SKM-1 (cell line): ENCODE data around the gene NANOS2.

Experiments used
- DNase-seq: peaks from one replicate; lab custom pipeline; 2025; ENCODE audit not compliant: unreplicated experiment; lab: John Stamatoyannopoulos, UW

NANOS2 gene

DNA sequence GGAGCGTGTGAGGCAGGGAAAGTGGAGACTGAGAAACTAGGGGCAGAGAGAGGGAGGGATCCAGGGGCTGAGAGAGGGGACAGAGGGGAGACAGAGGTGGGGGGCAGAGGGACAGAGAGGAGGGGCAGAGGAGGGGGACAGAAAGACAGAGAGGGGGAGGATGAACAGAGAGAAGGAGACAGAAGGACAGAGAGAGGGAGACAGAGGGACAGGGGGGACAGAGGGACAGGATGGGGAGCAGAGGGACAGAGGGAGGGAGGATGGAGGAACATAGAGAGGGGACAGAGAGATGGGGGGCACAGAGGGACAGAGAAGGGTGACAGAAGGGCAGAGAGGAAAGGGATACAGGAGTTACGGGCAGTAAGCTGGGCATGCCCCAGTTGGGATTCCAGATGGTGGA, 14.7 kb upstream of the NANOS2 start:
- no peak for DNase-seq

DNA sequence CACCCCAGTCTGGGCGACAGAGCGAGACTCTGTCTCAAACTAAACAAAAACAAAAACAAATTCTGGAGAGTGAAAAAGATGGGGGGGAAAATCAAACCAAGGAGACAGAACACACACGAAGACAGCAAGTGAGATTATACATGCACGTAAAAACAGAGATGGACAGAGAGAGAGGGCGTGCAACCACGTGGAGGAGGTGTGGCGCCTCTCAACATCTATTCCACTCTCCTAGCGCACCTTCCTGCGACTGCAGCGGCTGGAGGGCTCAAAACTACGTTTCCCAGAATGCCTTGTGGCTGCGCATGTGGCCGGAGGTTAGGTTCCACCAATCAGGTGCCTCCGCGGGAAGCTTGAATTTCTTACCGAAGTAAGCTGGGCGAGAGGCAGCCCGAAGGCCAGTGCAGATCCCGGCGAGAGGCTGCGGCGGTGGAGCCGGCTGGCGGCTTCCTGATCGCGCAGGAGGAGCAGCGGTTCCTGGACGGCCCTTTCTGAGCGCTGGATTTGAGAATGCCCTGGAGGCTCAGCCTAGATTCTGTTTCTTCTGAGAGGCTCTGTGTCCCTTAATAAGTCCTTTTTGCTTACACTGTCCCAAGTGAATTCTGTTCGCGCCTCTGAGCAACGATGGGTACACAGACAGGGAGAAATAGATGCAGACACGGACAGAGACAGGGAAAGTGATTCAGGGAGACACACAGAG, 13.1 kb upstream of the NANOS2 start:
- DNase-seq = peak; percentile 43

DNA sequence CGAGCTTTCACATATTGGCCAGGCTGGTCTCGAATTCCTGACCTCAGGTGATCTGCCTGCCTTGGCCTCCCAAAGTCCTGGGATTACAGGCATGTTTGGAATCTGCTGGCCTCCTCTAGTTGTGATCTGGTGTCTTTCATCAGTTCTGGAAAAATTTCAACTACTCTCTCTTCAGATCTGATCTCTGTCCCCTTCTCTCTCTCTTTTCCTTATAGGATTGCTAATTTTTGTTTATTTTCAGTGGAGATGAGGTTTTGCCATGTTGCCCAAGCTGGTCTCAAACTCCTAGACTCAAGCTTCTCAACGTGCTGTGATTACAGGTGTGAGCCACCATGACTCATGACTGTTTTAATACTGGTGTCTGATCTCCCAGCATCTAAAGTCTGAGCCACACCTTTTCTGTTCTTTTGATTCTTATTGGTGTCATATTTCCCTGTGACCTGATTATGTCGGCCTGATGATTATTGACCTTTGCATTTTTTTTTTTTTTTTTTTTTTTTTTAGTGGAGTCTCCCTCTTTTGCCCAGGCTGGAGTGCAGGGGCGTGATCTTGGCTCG, 10.4 kb upstream of the NANOS2 start:
- DNase-seq = no peak

DNA sequence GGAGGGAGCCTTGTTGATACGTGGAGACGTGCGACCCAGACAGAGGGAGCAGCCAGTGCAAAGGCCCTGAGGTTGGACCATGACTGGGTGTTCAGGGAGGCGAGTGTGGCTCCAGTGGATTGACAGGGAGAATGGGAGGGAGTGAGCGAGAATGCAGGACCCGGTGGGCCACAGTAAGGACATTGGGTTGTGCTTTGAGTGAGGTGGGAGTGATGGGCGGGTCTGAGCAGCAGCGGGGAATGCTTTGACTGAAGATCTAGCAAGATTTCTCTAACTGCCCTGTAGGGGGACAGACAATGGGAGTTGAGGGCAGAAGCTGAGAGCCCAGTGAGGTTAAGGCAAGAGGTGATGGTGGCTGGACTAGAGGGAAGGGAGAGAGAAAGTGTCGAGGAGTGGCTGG, 7.7 kb upstream of the NANOS2 start:
- no peak for DNase-seq

DNA sequence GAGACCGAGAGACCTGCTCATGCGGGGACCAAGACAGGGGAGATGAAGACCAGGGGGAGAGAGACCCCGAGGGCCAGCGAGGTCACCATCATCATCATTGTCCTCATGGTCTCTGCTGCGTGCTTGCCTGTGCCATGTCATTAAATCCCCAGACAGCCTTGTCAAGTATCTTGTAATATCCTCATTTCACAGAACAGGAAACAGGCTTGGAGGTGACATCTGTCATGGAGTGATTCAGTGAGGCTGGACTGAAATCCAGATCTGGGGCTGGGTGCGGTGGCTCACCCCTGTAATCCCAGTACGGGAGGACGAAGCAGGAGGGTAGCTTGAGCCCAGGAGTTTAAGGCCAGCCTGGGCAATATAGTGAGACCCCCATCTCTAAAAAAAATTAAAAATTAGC, 5.9 kb upstream of the NANOS2 start:
- no peak for DNase-seq

DNA sequence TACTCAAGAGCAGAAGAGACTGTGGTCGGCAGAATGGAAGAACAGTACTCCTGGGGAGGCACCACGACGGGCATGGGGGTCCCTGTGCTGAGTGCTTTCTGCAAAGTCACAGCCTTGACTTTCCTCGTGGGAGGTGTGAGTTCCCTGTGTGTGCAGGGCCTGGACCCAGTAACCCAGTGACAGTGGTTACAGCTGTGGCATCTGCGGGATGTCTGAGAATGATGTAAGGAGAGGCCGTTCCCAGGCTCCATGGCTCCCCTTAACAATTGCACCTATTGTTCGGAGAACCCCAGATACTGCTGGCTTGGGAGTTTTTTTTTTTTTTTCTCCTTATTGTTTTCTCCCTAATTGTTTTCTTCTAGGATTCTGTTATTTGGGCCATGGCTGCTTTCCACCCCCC, 5.1 kb upstream of the NANOS2 start:
- no peak for DNase-seq

DNA sequence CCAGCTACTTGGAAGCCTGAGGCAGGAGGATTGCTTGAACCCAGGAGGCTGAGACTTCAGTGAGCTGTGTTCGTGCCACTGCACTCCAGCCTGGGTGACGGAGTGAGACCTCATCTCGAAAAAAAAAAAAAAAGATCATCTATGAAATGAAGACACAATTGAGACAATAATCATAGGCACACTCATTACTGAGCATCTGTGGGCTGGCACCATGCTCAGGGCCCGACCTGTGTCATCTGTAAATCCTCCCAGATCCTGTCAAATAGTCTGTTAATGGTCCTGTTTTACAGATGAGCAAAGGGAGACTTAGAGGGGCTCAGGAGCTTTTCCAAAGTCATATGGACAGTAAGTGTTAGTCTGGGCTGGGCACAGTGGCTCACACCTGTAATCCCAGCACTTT, 4.1 kb upstream of the NANOS2 start:
- no peak for DNase-seq

DNA sequence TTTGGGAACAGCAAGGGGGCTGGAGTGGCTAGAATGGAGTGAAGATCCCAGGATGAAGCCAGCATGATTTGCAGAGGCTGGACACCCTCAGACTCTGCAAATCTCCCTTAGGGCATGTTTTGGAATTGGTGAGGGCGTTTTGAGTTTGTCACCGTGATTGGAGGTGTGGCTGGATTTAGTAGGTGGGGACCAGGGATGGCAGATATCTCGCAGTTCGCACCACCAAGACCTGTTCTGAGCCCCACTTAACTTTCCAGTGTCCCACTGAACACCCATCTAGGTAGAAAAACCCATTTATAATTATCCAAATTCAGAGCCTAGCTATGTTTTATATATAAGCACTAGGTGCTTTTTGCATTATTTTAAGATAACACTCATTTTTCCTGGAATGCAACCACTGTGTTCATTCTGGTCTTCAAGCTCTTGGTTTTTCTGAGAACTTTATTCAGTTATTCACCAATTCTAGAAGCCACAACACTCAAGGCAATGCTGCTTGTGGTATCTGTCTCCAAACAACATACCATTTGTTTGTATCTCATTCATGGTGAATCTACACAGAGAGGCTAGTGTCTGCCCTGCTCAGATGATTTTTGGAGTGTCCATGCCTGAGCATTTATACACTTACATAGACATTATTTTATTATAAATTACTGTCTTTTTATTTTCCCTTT, 3.0 kb upstream of the NANOS2 start:
- DNase-seq = no peak

DNA sequence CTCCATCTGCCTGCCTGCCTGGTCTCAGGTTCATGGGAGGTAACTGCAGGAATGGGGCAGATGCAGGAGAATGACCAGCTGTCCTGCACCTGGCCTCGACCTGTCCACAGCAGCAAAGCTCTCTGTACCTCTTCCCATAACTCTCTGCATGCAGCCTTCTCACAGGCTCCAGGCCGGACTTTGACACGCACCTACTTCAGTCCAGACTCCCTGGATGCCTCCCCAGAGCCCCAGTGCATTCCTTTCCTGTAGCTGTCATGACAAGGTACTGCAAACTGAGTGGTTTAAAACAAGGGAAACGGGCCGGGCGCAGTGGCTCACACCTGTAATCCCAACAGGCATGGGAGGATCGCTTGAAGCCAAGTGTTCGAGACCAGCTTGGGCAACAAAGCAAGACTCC, 3.3 kb downstream of the NANOS2 start:
- no peak for DNase-seq

DNA sequence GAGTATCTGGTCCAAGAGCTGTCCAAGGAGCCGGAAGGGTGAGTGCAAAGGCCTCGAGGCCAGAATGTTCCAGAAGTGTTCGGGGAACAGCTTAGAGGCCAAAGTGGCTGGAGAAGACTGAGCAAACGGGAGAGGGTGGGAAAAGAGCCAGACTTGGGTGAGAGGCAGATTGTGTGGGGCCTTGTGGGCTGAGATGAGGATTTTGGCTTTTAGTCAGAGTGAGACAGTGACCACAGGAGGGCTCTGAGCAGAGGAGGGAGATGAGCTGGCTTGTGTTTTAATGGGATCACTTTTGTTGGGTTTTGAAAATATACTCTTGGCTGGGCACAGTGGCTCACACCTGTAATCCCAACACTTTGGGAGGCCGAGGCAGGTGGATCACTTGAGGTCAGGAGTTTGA, 5.6 kb downstream of the NANOS2 start:
- no peak for DNase-seq

DNA sequence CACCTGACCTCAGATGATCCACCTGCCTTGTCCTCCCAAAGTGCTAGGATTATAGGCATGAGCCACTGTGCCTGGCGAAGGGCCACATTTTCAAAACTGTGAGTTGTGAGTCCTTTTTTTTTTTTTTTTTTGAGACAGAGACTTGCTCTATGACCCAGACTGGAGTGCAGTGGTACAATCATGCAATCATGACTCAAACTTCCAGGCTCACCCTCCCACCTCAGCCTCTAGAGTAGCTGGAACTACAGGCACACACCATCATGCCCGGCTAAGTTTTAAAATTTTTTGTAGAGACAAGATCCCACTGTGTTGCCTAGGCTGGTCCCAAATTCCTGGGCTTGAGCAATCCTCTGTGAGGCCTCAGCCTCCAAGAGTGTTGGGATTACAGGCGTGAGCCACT, 8.4 kb downstream of the NANOS2 start:
- DNase-seq = no peak

DNA sequence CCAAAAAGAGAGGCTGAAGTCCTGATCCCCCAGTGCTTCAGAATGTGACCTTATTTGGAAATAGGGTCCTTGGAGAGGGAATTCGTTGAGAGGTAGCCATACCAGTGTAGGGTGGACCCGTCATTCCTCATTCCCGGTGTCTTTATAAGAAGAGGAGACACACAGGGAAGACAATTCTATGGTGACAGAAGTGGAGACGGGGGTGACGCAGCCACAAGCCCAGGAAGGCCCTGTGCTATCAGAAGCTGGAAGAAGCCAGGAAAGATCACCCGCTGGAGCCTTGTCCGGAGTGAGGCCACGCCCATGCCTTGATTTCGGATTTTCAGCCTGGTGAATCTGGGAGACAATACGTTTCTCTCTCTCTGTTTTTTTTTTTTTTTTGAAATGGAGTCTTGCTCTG, 9.6 kb downstream of the NANOS2 start:
- no peak for DNase-seq

DNA sequence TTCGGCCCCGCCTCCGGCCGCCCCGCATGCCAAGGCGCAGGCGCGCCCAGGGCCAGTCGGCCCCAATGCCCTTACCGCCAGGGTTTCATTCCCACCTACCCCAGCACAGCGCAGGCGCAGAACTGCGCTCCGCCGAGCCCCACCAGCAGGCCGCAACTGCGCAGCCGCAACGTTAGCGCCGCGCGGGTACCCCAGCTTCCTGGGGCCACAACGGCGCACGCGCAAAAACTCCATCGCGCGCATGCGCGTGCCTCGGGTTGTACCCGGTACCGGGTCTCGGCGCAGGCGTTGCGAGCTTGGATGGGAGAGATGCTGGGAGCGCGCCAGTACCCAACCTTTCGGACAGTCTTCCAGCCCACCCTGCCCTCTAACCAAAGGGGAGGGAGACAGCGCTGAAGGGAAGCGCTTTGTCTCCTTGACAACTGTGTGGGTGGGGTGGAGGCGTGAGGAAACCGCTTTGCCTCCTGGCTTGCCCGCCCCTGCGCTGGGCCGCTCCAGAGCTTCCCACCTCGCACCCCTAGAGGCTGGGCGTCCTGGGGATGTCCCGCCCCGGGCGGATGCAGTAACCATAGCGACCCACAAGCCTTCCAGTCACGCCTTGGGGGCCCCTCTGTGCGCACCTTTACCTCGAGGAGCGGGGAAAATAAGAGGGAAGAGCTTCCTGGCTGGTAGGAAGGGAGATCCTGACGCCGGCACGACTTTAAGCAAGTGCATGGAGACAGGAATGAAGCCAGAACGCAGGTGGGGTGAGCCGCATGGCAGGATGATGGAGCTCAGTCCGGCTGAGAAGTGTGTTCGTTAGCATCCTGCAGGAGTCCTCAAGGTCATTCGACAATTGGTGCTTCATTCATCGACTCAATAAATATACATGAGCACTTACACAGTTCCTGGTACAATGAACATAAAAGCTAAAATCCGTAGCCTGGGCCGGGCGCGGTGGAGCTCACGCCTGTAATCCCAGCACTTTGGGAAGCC, 11.6 kb downstream of the NANOS2 start:
- peak; percentile 65 for DNase-seq

DNA sequence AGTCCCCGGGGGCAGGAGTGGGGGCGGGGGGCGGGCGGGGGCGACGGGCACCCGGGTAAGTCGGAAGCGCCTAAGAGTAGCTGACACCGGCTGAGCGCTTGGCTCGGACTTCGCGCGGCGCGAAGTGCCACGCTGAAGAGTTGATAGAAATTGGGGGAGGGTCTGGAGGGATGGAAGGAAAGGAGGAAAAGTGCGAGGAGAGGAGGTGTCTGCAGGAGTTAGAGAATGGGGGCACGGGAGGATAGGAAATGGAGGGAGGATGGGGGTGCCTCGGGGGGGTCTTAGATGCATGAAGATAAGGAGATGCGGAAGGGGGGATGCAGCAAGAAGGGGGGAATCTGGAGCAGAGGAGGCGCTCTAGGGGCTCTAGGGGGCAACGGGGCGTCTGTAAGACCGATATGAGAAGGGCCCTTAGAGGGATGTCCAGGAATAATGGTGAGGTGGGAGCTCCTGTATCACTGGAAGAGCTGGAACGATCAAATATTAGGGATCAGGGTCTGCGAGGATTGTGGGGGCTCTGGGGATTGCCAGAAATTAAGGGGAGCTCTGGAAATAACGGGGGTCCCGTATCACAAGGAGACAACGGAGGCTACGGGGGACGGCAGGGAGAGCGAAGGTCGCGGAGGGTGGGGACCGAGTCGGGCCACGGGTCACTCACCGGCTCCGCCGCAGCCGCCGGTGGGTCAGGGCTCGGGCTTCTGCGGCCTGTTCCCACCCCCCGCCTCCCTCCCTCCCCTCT, 12.5 kb downstream of the NANOS2 start, which contains the start of gene MYPOP:
MYPOP (minus strand) TSS at position 702 of the 739 bp plus-strand sequence. CDS start 840 bp downstream, outside the sequence.
- DNase-seq = no peak

DNA sequence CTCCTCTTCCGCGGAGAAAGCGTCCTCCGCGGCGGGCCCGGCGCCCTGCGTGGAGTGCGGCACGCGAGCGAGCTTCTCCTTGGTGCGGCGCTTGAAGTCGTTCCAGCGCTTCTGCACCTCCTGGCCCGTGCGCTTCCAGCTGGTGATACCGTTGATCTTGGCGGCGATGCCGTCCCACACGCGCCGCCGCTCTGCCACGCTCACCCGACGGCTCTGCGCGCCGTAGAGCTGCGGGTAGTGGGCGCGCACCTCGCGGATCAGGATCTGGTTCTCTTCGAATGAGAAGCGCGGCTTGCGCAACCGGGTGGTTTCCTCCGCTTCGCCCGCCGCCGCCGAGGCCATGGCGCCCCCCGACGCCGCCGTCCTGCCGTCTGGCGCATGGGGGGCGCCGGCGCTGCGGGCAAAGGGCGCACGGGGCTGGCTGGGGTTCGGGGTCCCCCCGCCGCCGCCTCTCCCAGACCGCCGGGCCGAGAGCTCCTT, 13.1 kb downstream of the NANOS2 start:
- DNase-seq = no peak

DNA sequence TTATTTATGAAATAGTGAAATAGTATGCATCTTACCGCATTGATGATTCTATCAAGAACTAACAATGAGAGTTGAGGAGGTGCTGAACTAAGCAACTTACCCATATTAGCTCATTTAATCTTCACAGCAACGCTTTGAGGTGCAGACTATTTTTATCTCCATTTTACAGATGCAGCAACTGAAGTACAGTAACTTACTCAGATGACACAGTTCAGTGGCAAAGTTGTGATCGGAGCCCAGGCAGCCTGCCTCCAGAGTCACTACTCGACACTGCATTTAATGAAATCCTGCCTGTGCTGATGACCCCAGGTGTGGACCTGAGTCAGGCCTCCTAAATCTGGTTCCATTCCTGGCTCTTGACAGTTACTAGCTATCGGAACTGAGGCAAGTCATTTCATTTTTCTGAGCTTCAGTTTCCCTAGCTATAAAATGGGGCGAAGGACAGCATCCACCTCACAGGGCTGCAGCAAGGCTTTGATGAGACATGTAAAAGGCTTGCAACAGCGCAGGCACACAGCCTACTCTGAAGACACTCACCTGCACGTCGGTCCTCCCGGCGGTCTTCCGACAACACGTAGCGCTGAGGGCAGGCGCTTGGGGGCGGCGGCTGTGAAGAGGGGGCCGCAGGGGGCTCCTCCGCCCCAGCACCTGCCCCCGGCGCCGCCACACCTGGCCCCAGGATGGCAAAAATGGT, 13.7 kb downstream of the NANOS2 start:
- no peak for DNase-seq

DNA sequence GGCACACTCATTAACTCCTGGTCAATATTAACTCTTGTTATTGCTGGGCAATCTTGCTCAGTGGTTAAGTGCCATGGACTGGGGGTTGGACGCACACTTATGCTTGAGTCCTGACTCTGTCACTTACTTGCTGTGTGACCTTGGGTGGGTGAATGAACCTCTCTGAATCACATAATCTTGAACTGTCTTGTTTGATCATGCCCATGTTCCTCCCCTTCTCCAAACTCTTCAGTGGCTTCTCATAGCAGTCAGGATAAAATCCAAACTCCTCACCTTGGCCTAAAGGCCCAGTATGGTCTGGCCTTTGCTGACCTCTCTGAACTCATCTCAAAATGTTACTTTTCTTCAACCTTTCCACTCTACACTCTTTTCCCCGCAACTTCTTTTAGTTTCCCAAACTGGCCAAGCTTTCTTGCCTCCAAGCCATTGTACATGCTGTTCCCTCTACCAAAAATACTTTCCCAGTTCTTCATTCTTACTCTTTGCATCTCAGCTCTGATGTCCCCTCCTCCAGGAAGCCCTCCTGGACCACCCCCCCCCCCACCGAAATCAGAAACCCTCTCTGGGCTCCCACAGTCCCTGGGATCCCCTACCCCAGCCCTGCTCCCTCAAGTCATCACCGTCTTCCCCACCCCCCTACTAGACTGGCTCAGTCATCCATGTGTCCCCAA, 14.5 kb downstream of the NANOS2 start:
- DNase-seq = no peak

DNA sequence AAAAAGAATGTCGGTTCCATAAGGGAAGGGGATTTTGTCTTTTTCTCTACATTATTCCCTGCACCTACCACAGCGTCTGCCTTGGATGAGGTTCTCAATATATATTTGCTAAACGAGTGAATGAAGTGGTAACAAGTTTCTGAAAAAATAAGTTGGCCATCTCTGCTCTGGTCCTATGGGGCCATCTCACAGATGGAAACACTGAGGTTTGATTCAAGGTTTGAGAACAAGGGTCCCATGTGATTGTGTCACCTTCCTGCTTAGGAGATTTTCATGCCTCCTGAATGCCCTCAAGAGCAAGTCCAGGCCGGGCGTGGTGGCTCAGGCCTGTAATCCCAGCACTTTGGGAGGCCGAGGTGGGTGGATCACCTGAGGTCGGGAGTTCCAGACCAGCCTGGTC, 15.3 kb downstream of the NANOS2 start:
- no peak for DNase-seq

DNA sequence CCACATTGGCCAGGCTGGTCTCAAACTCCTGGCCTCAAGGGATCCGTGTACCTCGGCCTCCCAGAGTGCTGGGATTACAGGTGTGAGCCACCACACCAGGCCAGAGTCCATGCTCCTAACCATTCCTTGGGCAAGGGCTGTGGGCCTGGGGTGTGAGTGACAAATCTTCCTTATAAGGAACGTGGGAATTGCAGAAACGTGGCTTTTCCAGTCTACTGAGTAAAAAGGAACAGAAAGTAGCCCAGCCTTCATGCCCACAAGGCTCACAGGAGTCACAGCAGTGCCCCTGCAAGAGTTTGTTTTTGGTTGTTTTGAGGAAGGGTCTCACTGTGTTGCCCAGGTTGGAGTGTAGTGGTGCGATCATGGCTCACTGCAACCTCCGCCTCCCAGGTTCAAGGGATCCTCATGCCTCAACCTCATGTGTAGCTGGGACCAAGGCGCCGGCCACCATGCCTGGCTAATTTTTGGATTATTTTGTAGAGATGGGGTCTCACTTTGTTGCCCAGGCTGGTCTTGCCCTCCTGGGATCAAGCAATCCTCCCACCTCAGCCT, 17.2 kb downstream of the NANOS2 start:
- DNase-seq = no peak
